ENCODE measurements around the gene SDK2. TPM values are rescaled to one million over a fixed set of nuclear protein-coding genes. Genes with fewer than 3 reads are reported as not detected.

SDK2 gene
- polyA plus RNA-seq, 1 experiment, result 0.04 TPM

GRCh38 chr17:73623247-73623646, 21.0 kb downstream of the SDK2 start:
- no peaks in the 10 kb centered on the region for H3K27me3 ChIP-seq (ENCODE audit: control insufficient read depth, insufficient read depth, low read length)
- POLR2A ChIA-PET, result no interaction called here
- CTCF ChIA-PET, result no interaction called here
- no peak overlapping the region for H3K4me3 ChIP-seq (ENCODE audit: low read depth, low read length)
- no peak for DNase-seq (ENCODE audit: low read depth)
- no peak for TF ChIP-seq CTCF (IDR thresholded peaks at IDR 0.05; ENCODE audit: insufficient read depth, low read depth, low read length)
- H3K36me3 ChIP-seq (ENCODE audit: control insufficient read depth, insufficient read depth, low read length), result no peaks in the 10 kb centered on the region

- no peak for DNase-seq (ENCODE audit: low read depth)
- H3K36me3 ChIP-seq (ENCODE audit: control insufficient read depth, insufficient read depth, low read length), result no peaks in the 10 kb centered on the region
- ChIA-PET CTCF (no interaction called here), POLR2A (no interaction called here)
- H3K4me3 ChIP-seq (ENCODE audit: low read depth, low read length), result no peak overlapping the region
- TF ChIP-seq CTCF (IDR thresholded peaks at IDR 0.05; ENCODE audit: insufficient read depth, low read depth, low read length), result no peak
- H3K27me3 ChIP-seq (ENCODE audit: control insufficient read depth, insufficient read depth, low read length), result no peaks in the 10 kb centered on the region
Measured at GRCh38 chr17:73622381-73622780, 21.9 kb downstream of the SDK2 start.

GRCh38 chr17:73621685-73622084, 22.6 kb downstream of the SDK2 start:
- H3K27me3 ChIP-seq (ENCODE audit: control insufficient read depth, insufficient read depth, low read length), result no peaks in the 10 kb centered on the region
- DNase-seq (ENCODE audit: low read depth), result no peak
- no peaks in the 10 kb centered on the region for H3K36me3 ChIP-seq (ENCODE audit: control insufficient read depth, insufficient read depth, low read length)
- ChIA-PET POLR2A (no interaction called here), CTCF (no interaction called here)
- no peak for TF ChIP-seq CTCF (IDR thresholded peaks at IDR 0.05; ENCODE audit: insufficient read depth, low read depth, low read length)
- no peak overlapping the region for H3K4me3 ChIP-seq (ENCODE audit: low read depth, low read length)

GRCh38 chr17:73620414-73620813, 23.8 kb downstream of the SDK2 start:
- no peak for TF ChIP-seq CTCF (IDR thresholded peaks at IDR 0.05; ENCODE audit: insufficient read depth, low read depth, low read length)
- Histone ChIP-seq H3K27me3 (ENCODE audit: control insufficient read depth, insufficient read depth, low read length) (no peaks in the 10 kb centered on the region), H3K4me3 (ENCODE audit: low read depth, low read length) (no peak overlapping the region), H3K36me3 (ENCODE audit: control insufficient read depth, insufficient read depth, low read length) (no peaks in the 10 kb centered on the region)
- CTCF ChIA-PET, result no interaction called here
- no peak for DNase-seq (ENCODE audit: low read depth)
- POLR2A ChIA-PET, result no interaction called here

- POLR2A ChIA-PET, result no interaction called here
- CTCF ChIA-PET, result no interaction called here
- no peaks in the 10 kb centered on the region for H3K27me3 ChIP-seq (ENCODE audit: control insufficient read depth, insufficient read depth, low read length)
- no peak for TF ChIP-seq CTCF (IDR thresholded peaks at IDR 0.05; ENCODE audit: insufficient read depth, low read depth, low read length)
- no peaks in the 10 kb centered on the region for H3K36me3 ChIP-seq (ENCODE audit: control insufficient read depth, insufficient read depth, low read length)
- DNase-seq (ENCODE audit: low read depth), result no peak
- no peak overlapping the region for H3K4me3 ChIP-seq (ENCODE audit: low read depth, low read length)
Measured at GRCh38 chr17:73617501-73617900, 26.7 kb downstream of the SDK2 start.
